ENCODE results near the gene C1QTNF8.

Gene C1QTNF8

DNA sequence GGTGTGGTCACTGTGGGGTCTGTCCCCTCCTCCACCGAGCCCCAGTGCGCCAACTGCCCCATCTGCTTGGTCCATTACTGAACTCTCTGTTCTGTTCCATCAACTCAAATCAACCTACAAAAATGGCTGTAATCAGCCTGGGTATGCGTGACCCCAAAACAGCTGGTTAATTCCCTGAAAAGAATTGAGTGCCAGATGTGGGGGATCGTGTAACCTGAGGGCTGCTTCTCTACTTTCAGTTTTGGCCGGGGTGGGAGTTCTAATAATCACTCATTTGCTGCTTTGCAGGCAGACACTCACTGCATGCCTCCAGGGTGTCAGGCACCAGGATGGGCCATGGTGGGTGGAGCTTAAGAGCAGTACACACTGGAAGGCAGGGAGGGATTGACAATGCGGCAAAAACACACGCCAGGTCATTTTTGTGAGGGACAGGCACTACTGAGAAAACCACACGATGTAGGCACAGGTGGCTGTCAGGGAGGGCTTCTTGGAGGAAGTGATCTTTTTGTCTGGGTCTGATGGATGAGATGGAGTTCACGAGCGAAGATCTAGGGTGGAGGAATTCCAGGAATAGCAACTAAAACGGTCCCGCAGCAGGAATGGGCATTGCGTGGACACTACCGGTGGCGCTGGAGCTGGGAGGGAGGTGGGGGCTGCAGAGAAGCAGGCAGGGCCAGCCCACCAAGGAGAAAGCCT, 53.8 kb downstream of the C1QTNF8 start:
- no peak for DNase-seq

DNA sequence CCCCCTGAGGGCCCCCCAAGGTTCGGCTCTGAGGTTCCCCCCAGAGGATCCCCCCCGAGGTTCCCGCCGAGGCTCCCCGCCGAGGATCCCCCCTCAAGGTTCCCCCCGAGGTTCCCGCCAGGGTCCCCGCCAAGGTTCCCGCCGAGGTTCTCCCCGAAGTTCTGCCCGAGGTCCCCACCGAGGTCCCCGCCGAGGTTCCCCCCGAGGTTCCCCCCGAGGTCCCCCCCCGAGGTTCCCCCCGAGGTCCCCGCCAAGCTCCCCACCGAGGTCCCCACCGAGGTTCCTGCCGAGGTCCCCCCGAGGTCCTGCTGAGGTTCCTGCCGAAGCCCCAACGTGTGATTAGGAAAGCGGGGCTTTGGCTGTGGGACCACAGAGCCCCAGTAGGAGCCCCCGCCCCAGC, 55.7 kb downstream of the C1QTNF8 start:
- no peak for DNase-seq

- no peak for DNase-seq
Measured at GRCh38 chr16:1039762-1040161, 56.3 kb downstream of the C1QTNF8 start.

- DNase-seq = no peak
Measured at GRCh38 chr16:1038932-1039331, 57.1 kb downstream of the C1QTNF8 start.

All from activated CD4-positive, alpha-beta T cell treated with anti-CD3 and anti-CD28 coated beads for 4 hours (primary cell).